Neural cell (in vitro differentiated cells): ENCODE measurements around the gene TMEM143.

Source experiments
- CTCF ChIP-seq: fragments of 450-650 bp; IDR thresholded peaks from 2 replicates; pipeline ENCODE4 v1.5.1; 2014; ENCODE audit warnings: antibody characterized with exemption, mild to moderate bottlenecking, moderate library complexity; ENCODE audit not compliant: poor library complexity, severe bottlenecking
- EP300 ChIP-seq: fragments of 450-650 bp; conservative IDR thresholded peaks from 2 replicates; pipeline ENCODE4 v1.6.1; 2014; ENCODE audit warnings: antibody characterized with exemption, mild to moderate bottlenecking, moderate library complexity; ENCODE audit not compliant: poor library complexity, severe bottlenecking
- EZH2 ChIP-seq: fragments of 200-600, 300-800 bp; shearing (Covaris generic), sonication (generic); IDR thresholded peaks from 2 replicates; pipeline ENCODE4 v1.6.1; 2014; ENCODE audit warnings: antibody characterized with exemption, low read length, borderline replicate concordance, mild to moderate bottlenecking; ENCODE audit not compliant: insufficient read depth, poor library complexity, severe bottlenecking
- MXI1 ChIP-seq: fragments of 450-650 bp; conservative IDR thresholded peaks from 2 replicates; pipeline ENCODE4 v1.6.1; 2014; ENCODE audit warnings: antibody characterized with exemption, mild to moderate bottlenecking; ENCODE audit not compliant: poor library complexity, severe bottlenecking
- POLR2AphosphoS5 ChIP-seq: IDR thresholded peaks from 2 replicates; pipeline ENCODE4 v1.6.1; 2012
- RAD21 ChIP-seq: fragments of 450-650 bp; conservative IDR thresholded peaks from 2 replicates; pipeline ENCODE4 v1.6.1; 2014; ENCODE audit warnings: antibody characterized with exemption, mild to moderate bottlenecking, moderate library complexity
- REST ChIP-seq: IDR thresholded peaks from 2 replicates; pipeline ENCODE4 v1.6.1; 2012; ENCODE audit warnings: borderline replicate concordance
- SMC3 ChIP-seq: fragments of 450-650 bp; conservative IDR thresholded peaks from 2 replicates; pipeline ENCODE4 v1.6.1; 2014; ENCODE audit warnings: antibody characterized with exemption, mild to moderate bottlenecking, moderate library complexity; ENCODE audit not compliant: poor library complexity
- TAF1 ChIP-seq: IDR thresholded peaks from 2 replicates; pipeline ENCODE4 v1.6.1; 2012; ENCODE audit warnings: low read depth

- no peak for TF ChIP-seq POLR2AphosphoS5
- no peak for TF ChIP-seq REST
- TF ChIP-seq EZH2: no peak
- TF ChIP-seq CTCF: no peak
- TF ChIP-seq TAF1: no peak
- no peak for TF ChIP-seq SMC3
- TF ChIP-seq RAD21: no peak
- TF ChIP-seq MXI1: no peak
- TF ChIP-seq EP300: no peak
These were observed 65.8 kb downstream of the TMEM143 start for GRCh38 chr19:48297975-48298374.
